Kidney epithelial cell (primary cell): ENCODE results near the gene CA10. TPM values are rescaled to one million over a fixed set of nuclear protein-coding genes. Genes with fewer than 3 reads are reported as not detected.

Experiments
- DNase-seq: peaks from one replicate; pipeline ENCODE4 v3.0.0-alpha.2; 2010; ENCODE audit warnings: low read depth
- H3K27me3 ChIP-seq: 2 replicates; pipeline ENCODE4 v1.6.0; 2011; ENCODE audit warnings: low read length; ENCODE audit not compliant: control insufficient read depth, insufficient read depth
- H3K36me3 ChIP-seq: 2 replicates; pipeline ENCODE4 v1.5.1; 2011; ENCODE audit warnings: low read length; ENCODE audit not compliant: control insufficient read depth, insufficient read depth
- H3K4me3 ChIP-seq: 2 replicates; pipeline ENCODE4 v1.5.1; 2011; ENCODE audit warnings: low read depth, mild to moderate bottlenecking, control low read depth, low read length
- CTCF ChIP-seq: IDR thresholded peaks from 2 replicates; pipeline ENCODE4 v1.5.1; 2011; ENCODE audit warnings: mild to moderate bottlenecking, moderate library complexity, low read length, control low read depth, inconsistent platforms; ENCODE audit not compliant: insufficient read depth, poor library complexity, severe bottlenecking
- total RNA-seq: library from RNA; depleted of rRNA; stranded (reverse); fragments of >200 nt; gene quantifications from 2 replicates; pipeline ENCODE4 v1.2.3, GENCODE V29; 2015

Gene CA10
- total RNA-seq, 1 donor from 2014 or later = 0.13 TPM

GRCh38 chr17:51662204-51663056 is 496.1 kb downstream of the CA10 start:
- H3K27me3 ChIP-seq = no peaks in the 10 kb centered on the region
- no peaks in the 10 kb centered on the region for H3K36me3 ChIP-seq
- H3K4me3 ChIP-seq = no peak overlapping the region
- DNase-seq = no peak
- TF ChIP-seq CTCF = no peak

GRCh38 chr17:51661403-51661802 is 497.1 kb downstream of the CA10 start:
- no peaks in the 10 kb centered on the region for H3K27me3 ChIP-seq
- TF ChIP-seq CTCF = no peak
- DNase-seq = no peak
- no peak overlapping the region for H3K4me3 ChIP-seq
- no peaks in the 10 kb centered on the region for H3K36me3 ChIP-seq

- Histone ChIP-seq H3K36me3 (no peaks in the 10 kb centered on the region), H3K27me3 (no peaks in the 10 kb centered on the region), H3K4me3 (no peak overlapping the region)
- DNase-seq = no peak
- no peak for TF ChIP-seq CTCF
These were observed 498.2 kb downstream of the CA10 start for GRCh38 chr17:51660266-51660665.

GRCh38 chr17:51657224-51657623 is 501.3 kb downstream of the CA10 start:
- Histone ChIP-seq H3K4me3 (no peak overlapping the region), H3K27me3 (no peaks in the 10 kb centered on the region), H3K36me3 (no peaks in the 10 kb centered on the region)
- DNase-seq = no peak
- no peak for TF ChIP-seq CTCF

GRCh38 chr17:51653878-51654277 is 504.6 kb downstream of the CA10 start:
- Histone ChIP-seq H3K36me3 (no peaks in the 10 kb centered on the region), H3K4me3 (no peak overlapping the region), H3K27me3 (no peaks in the 10 kb centered on the region)
- DNase-seq = no peak
- TF ChIP-seq CTCF = no peak

- H3K4me3 ChIP-seq = no peak overlapping the region
- H3K36me3 ChIP-seq = no peaks in the 10 kb centered on the region
- no peak for DNase-seq
- no peak for TF ChIP-seq CTCF
- H3K27me3 ChIP-seq = no peaks in the 10 kb centered on the region
These were observed 506.0 kb downstream of the CA10 start for GRCh38 chr17:51652529-51652928.
